ENCODE data around the gene PRKACA.

DNA sequence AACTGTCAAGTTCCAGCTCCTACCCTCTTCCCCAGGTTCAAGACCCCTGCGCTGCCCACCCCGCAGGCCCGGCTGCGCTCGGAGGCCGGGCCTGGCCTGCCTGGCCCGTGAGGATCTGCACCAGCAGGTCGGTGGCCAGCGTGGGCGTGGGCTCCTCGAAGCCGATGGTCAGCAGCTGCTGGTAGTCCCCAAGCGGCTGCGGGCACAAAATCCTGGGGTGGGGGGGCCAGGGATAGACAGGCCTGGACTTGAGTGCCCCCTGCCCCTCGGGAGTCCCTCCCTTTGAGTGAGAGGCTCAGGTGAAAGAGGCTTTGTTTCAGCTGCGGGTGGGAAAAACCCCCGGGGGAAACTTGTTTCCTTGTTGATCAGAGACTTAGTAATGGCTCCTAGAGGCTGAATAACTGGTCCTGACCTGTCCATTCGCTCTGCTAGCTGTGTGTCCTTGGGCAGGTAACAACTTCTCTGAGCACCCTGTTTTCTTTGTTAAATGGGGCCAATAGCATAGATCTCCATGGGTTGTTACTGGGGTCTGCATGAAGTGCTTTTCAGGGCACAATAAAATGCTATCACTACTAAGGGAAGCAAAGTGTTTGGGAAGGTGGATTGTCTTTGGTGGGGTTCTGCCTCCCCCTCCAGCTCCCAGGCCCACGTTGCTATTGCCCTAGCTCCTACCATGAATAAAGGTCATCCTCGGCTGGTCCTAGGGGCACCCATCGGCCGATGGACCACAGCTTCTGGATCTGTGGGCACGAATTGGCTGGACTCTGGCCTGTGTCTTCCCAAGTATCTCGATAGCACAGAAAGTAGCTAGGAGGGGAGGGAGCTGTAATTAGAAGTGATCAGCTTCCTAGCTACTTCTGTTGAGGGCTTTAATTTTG, 35.5 kb downstream of the PRKACA start:
- TF ChIP-seq, protein P1, sequence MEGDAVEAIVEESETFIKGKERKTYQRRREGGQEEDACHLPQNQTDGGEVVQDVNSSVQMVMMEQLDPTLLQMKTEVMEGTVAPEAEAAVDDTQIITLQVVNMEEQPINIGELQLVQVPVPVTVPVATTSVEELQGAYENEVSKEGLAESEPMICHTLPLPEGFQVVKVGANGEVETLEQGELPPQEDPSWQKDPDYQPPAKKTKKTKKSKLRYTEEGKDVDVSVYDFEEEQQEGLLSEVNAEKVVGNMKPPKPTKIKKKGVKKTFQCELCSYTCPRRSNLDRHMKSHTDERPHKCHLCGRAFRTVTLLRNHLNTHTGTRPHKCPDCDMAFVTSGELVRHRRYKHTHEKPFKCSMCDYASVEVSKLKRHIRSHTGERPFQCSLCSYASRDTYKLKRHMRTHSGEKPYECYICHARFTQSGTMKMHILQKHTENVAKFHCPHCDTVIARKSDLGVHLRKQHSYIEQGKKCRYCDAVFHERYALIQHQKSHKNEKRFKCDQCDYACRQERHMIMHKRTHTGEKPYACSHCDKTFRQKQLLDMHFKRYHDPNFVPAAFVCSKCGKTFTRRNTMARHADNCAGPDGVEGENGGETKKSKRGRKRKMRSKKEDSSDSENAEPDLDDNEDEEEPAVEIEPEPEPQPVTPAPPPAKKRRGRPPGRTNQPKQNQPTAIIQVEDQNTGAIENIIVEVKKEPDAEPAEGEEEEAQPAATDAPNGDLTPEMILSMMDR (IDR thresholded peaks at IDR 0.05) = no peak
- no peak for TF ChIP-seq POLR2AphosphoS5 (IDR thresholded peaks at IDR 0.05)

Data from prostate gland (tissue), 2 donors.